GM19025 (cell line): ENCODE results near the gene CYB5R3.
"Not testable (repeated sequence)": the region's sequence is repeated elsewhere in the genome, so short reads cannot be mapped to it uniquely, and the experiment has no call there.

ENCODE experiments used
- ATAC-seq: cut with Tn5 transposase; IDR thresholded peaks from one replicate; pipeline ENCODE4 v1.9.1; 2021; ENCODE audit warnings: mild to moderate bottlenecking, low read depth, moderate library complexity; ENCODE audit not compliant: unreplicated experiment

Gene CYB5R3

GRCh38 chr22:42577623-42578240, 71.5 kb downstream of the CYB5R3 start:
- no peak for ATAC-seq

GRCh38 chr22:42577141-42577540, 72.1 kb downstream of the CYB5R3 start:
- not testable (repeated sequence) for ATAC-seq

- ATAC-seq, result not testable (repeated sequence)
Observed at GRCh38 chr22:42575996-42576574, 73.1 kb downstream of the CYB5R3 start.

GRCh38 chr22:42574468-42574867, 74.7 kb downstream of the CYB5R3 start:
- ATAC-seq, result not testable (repeated sequence)

GRCh38 chr22:42574046-42574445, 75.1 kb downstream of the CYB5R3 start:
- not testable (repeated sequence) for ATAC-seq

GRCh38 chr22:42571068-42571467, 78.1 kb downstream of the CYB5R3 start:
- ATAC-seq, result not testable (repeated sequence)

- not testable (repeated sequence) for ATAC-seq
Observed at GRCh38 chr22:42570580-42570979, 78.6 kb downstream of the CYB5R3 start.

GRCh38 chr22:42567950-42568349, 81.2 kb downstream of the CYB5R3 start:
- not testable (repeated sequence) for ATAC-seq
